MCF 10A (cell line): Measurements from ENCODE around the gene SHC2. TPM values are rescaled to one million over a fixed set of nuclear protein-coding genes. Genes with fewer than 3 reads are reported as not detected.

ENCODE experiments used
- BruUV-seq: library from RNA; stranded (reverse); fragments of 400-500 nt; replicated peaks from 2 replicates; lab custom pipeline; 2021; lab: Mats Ljungman, UMichigan
- CTCF ChIA-PET: fragments of 300-600 bp; sonication (Branson Sonifier 250); formaldehyde crosslinking; extraction: SDS; loops from one replicate; lab custom pipeline; 2021; ENCODE audit warnings: antibody characterized with exemption, inconsistent platforms; lab: Yijun Ruan, JAX
- POLR2A ChIA-PET: fragments of 300-600, 350-650 bp; sonication (Branson Sonifier 250); formaldehyde crosslinking; extraction: SDS; loops from one replicate; lab custom pipeline; 2020; ENCODE audit warnings: antibody characterized with exemption, inconsistent platforms; lab: Yijun Ruan, JAX
- DNase-seq: peaks from one replicate; pipeline ENCODE4 v3.0.0-alpha.2; 2018; ENCODE audit not compliant: unreplicated experiment
- H3K27ac Mint-ChIP-seq: one replicate; pipeline ENCODE4 v1.8.0; 2022; ENCODE audit warnings: mild to moderate bottlenecking, low read depth, mixed read lengths; ENCODE audit not compliant: unreplicated experiment
- H3K27me3 Mint-ChIP-seq: one replicate; pipeline ENCODE4 v1.8.0; 2022; ENCODE audit warnings: mixed read lengths; ENCODE audit not compliant: insufficient read depth, unreplicated experiment
- H3K36me3 Mint-ChIP-seq: one replicate; pipeline ENCODE4 v1.8.0; 2022; ENCODE audit warnings: mild to moderate bottlenecking, moderate library complexity, mixed read lengths; ENCODE audit not compliant: insufficient read depth, unreplicated experiment
- H3K4me1 Mint-ChIP-seq: one replicate; pipeline ENCODE4 v1.8.0; 2022; ENCODE audit warnings: mixed read lengths; ENCODE audit not compliant: insufficient read depth, unreplicated experiment
- H3K4me3 Mint-ChIP-seq: one replicate; pipeline ENCODE4 v1.8.0; 2022; ENCODE audit warnings: mild to moderate bottlenecking, moderate library complexity, mixed read lengths; ENCODE audit not compliant: unreplicated experiment
- H3K9me3 Mint-ChIP-seq: one replicate; pipeline ENCODE4 v1.8.0; 2022; ENCODE audit warnings: mixed read lengths; ENCODE audit not compliant: unreplicated experiment
- intact Hi-C: fragments of 100-400 bp; cut with micrococcal nuclease; formaldehyde crosslinking; loops from 2 replicates; pipeline ENCODE4 v1.14.1; 2022
- total RNA-seq: library from RNA; stranded (reverse); gene quantifications from 2 replicates; pipeline ENCODE4 v1.2.3, GENCODE V29; 2022
- TF ChIP-seq, protein P1 (sequence below): fragments of 200-600 bp; IDR thresholded peaks from one replicate; pipeline ENCODE4 v1.8.0; 2022; ENCODE audit warnings: antibody characterized with exemption, mild to moderate bottlenecking; ENCODE audit not compliant: unreplicated experiment

SHC2 gene
- total RNA-seq, 1 experiment from 2014 or later, result 0.77 TPM

DNA sequence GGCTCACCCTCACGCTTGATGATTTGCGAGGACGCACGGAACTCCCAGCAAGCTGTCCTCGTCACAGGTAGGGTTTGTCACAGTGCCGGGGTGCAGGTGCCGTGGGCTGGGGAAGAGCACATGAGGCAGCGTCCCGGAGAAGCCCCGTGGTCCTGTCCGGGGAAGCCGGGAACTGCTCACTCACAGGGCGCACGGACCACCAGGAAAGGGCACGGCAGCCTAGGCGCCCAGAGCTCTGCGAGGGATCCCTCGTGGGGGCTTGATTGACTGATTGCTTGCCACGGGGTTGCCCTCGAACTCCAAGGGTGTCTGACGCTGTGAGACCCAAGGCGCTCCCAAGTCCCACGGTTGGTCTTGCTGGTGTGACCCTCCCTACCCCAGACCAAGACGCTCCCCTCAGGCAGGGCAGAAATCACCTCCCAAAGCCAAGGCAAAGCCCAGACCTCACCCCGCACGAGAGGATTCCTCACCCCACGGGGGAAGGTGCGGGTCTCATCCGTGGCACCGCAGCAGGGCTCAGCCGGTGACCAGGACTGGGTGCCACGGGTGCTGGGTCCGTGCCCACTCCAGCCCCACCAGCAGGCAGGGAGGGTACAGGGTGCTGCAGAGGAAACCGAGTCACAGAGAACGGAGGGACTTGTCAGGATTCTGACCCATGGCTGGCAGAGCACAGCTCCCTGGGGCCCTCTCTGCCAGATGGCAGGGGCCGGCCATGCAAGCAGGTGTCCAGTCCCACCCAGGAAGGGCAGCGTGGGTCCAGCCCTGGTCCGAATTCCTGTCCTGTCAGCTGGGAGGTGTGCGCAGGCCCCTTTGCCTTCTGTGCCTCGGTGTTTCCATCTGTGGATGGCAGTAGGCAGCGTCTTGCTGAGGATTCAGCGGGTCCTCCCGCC is 59.6 kb downstream of the SHC2 start:
- H3K27ac Mint-ChIP-seq, result no peak overlapping the region
- TF ChIP-seq, protein P1, sequence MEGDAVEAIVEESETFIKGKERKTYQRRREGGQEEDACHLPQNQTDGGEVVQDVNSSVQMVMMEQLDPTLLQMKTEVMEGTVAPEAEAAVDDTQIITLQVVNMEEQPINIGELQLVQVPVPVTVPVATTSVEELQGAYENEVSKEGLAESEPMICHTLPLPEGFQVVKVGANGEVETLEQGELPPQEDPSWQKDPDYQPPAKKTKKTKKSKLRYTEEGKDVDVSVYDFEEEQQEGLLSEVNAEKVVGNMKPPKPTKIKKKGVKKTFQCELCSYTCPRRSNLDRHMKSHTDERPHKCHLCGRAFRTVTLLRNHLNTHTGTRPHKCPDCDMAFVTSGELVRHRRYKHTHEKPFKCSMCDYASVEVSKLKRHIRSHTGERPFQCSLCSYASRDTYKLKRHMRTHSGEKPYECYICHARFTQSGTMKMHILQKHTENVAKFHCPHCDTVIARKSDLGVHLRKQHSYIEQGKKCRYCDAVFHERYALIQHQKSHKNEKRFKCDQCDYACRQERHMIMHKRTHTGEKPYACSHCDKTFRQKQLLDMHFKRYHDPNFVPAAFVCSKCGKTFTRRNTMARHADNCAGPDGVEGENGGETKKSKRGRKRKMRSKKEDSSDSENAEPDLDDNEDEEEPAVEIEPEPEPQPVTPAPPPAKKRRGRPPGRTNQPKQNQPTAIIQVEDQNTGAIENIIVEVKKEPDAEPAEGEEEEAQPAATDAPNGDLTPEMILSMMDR, result no peak
- no peaks in the 10 kb centered on the region for H3K9me3 Mint-ChIP-seq
- DNase-seq, result no peak
- H3K36me3 Mint-ChIP-seq, result no peaks in the 10 kb centered on the region
- POLR2A ChIA-PET, result no interaction called here
- H3K27me3 Mint-ChIP-seq, result peaks cover 9% of the 10 kb centered on the region
- CTCF ChIA-PET, result no interaction called here
- no peak overlapping the region for H3K4me3 Mint-ChIP-seq
- no peaks in the 10 kb centered on the region for H3K4me1 Mint-ChIP-seq
- BruUV-seq, result no TSS peak
- intact Hi-C loops, result no loop called here

DNA sequence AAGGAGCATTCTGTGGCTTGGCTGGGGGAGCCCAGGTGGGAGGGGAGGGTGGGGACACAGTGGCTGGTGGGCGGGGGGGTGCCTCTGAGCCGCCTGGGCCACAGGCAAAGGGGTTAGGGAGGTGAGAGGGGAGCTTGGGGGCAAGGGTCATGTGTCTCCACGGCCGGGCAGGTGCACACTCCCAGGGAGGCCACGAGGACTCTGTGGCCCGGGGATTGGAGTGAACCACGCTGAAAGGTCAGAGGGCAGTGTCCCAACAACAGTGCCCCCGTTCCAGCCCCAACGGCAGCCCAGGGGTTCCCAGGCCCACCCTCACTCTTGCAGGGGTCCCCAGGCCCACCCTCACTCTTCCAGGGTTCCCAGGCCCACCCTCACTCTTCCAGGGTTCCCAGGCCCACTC is 61.5 kb downstream of the SHC2 start:
- Mint-ChIP-seq H3K36me3 (peaks cover under 1% of the 10 kb centered on the region), H3K27me3 (peaks cover 9% of the 10 kb centered on the region), H3K27ac (no peak overlapping the region), H3K4me1 (no peaks in the 10 kb centered on the region), H3K9me3 (peaks cover 11% of the 10 kb centered on the region), H3K4me3 (no peak overlapping the region)
- CTCF ChIA-PET, result no interaction called here
- no TSS peak for BruUV-seq
- POLR2A ChIA-PET, result no interaction called here
- no peak for DNase-seq
- intact Hi-C loops, result no loop called here
- TF ChIP-seq, protein P1, result no peak

DNA sequence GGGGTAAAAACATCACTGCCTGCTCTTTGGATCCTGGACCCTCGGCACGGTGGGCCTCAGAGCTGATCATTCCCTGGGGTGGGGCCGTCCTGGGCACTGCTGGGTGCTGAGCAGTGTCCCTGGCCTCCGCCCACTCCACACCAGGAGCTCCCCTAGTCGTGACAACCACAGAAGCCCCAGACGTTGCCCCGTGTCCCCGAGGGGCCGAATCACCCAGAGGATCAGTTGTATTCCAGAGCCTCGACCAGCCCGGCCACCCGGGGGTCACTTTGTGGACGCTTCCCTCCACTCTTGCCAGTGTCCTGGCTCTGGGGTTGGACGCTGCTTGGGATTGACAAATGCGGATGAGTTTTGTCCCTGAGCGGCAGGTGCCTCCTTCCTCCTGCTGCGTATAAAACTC is 62.1 kb downstream of the SHC2 start:
- ChIA-PET POLR2A (no interaction called here), CTCF (no interaction called here)
- Mint-ChIP-seq H3K36me3 (peaks cover 6% of the 10 kb centered on the region), H3K27ac (no peak overlapping the region), H3K4me3 (no peak overlapping the region), H3K4me1 (no peaks in the 10 kb centered on the region), H3K9me3 (peaks cover 11% of the 10 kb centered on the region), H3K27me3 (peaks cover 9% of the 10 kb centered on the region)
- intact Hi-C loops, result no loop called here
- no TSS peak for BruUV-seq
- no peak for DNase-seq
- TF ChIP-seq, protein P1, result no peak

DNA sequence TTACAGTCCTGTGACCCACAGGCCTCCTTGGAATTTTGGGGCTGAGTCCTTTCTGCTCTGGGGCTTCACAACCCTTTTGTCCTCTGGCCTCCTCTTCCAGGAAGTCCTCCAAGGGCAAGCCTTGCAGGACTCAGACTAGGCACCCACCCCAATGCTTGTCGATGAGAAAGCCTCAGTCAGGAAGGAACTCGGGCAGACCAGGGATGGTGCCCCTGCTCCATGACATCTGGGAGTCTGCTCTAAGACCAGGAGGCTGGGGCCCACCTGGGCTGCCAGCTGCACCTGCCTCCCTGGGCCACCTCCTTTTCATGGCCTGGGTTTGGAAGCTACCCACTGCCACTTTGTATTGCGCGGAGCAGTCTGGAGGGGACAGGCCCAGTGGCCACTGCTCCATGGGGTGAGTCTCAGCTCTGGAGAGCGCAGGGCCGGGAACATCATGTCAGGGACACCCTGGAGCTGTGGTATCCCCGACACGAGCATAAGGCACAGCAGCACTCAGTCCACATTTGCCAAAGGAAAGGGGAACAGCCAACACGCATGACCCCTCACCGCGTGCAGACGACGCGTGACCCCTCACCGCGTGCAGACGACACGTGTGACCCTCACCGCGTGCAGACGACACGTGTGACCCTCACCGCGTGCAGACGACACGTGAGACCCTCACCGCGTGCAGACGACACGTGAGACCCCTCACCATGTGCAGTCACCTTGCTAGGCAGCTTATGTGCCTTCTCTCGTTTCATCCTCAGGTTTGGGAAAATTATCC is 62.7 kb downstream of the SHC2 start:
- TF ChIP-seq, protein P1, result no peak
- intact Hi-C loops, result no loop called here
- Mint-ChIP-seq H3K27me3 (peaks cover 6% of the 10 kb centered on the region), H3K4me1 (no peaks in the 10 kb centered on the region), H3K27ac (no peak overlapping the region), H3K9me3 (peaks cover 16% of the 10 kb centered on the region), H3K4me3 (no peak overlapping the region), H3K36me3 (peaks cover 6% of the 10 kb centered on the region)
- no peak for DNase-seq
- no TSS peak for BruUV-seq
- ChIA-PET POLR2A (no interaction called here), CTCF (no interaction called here)
